Panc1 (cell line): ENCODE results near the gene NDUFS8. TPM values are rescaled to one million over a fixed set of nuclear protein-coding genes. Genes with fewer than 3 reads are reported as not detected.

Experiments used
- ATAC-seq: fragments of 200-7000 bp; cut with Tn5 transposase; 2 replicates; pipeline ENCODE4 v1.9.1; 2020; ENCODE audit warnings: mild to moderate bottlenecking, moderate library complexity
- BruUV-seq: library from RNA; stranded (reverse); fragments of 400-500 nt; replicated peaks from 2 replicates; lab custom pipeline; 2021; lab: Mats Ljungman, UMichigan
- CTCF ChIA-PET: fragments of 300-600 bp; sonication (Branson Sonifier 250); formaldehyde crosslinking; loops from one replicate; lab custom pipeline; 2022; ENCODE audit warnings: antibody characterized with exemption; lab: Charles Lee
- POLR2A ChIA-PET: fragments of 300-600 bp; sonication (Branson Sonifier 250); formaldehyde crosslinking; loops from one replicate; lab custom pipeline; 2022; ENCODE audit warnings: antibody characterized with exemption; lab: Charles Lee
- DNase-seq: peaks from one replicate; pipeline ENCODE4 v3.0.0-alpha.2; 2010; ENCODE audit warnings: low read depth, low spot score
- H3K27ac ChIP-seq: 2 replicates; pipeline ENCODE4 v1.5.1; 2011; ENCODE audit warnings: mild to moderate bottlenecking, low read length, inconsistent platforms
- H3K27me3 ChIP-seq: fragments of 200-500 bp; sonication (Bioruptor generic); 2 replicates; pipeline ENCODE4 v1.6.0; 2014; ENCODE audit warnings: low read length, inconsistent platforms; ENCODE audit not compliant: control insufficient read depth, insufficient read depth
- H3K36me3 ChIP-seq: fragments of 200-500 bp; sonication (Bioruptor generic); 2 replicates; pipeline ENCODE4 v1.5.1; 2014; ENCODE audit warnings: inconsistent platforms, mild to moderate bottlenecking, low read length, moderate library complexity; ENCODE audit not compliant: control insufficient read depth, insufficient read depth
- H3K4me1 ChIP-seq: 2 replicates; pipeline ENCODE4 v1.5.1; 2011; ENCODE audit warnings: inconsistent platforms, mild to moderate bottlenecking, low read length, moderate library complexity; ENCODE audit not compliant: control insufficient read depth, insufficient read depth
- H3K4me3 ChIP-seq, 2 experiments: 2 replicates each; pipeline ENCODE4 v1.5.1; 2011 to 2012; ENCODE audit warnings: low read depth in 2 of 2, low read length in 2 of 2, mild to moderate bottlenecking in 2 of 2, inconsistent platforms in 1 of 2, moderate library complexity in 1 of 2
- H3K9me3 ChIP-seq: fragments of 200-500 bp; sonication (Bioruptor generic); 2 replicates; pipeline ENCODE4 v1.5.1; 2014; ENCODE audit warnings: low read depth, mild to moderate bottlenecking, inconsistent platforms, low read length, moderate library complexity; ENCODE audit not compliant: control insufficient read depth, insufficient read depth
- POLR2AphosphoS5 ChIP-seq: IDR thresholded peaks from 2 replicates; pipeline ENCODE4 v1.6.1; 2012; ENCODE audit warnings: mild to moderate bottlenecking, low read depth, low read length, moderate library complexity
- REST ChIP-seq, 2 experiments: IDR thresholded peaks; 2 replicates each; pipeline ENCODE4 v1.6.1; 2011 to 2012; ENCODE audit warnings: low read depth in 2 of 2, control low read depth in 1 of 2, low read length in 1 of 2, mild to moderate bottlenecking in 1 of 2, moderate library complexity in 1 of 2; ENCODE audit not compliant: insufficient read depth in 1 of 2
- SIN3A ChIP-seq: IDR thresholded peaks from 2 replicates; pipeline ENCODE4 v1.6.1; 2012; ENCODE audit warnings: low read depth, mild to moderate bottlenecking, low read length, moderate library complexity, borderline replicate concordance; ENCODE audit not compliant: insufficient read depth
- TCF7L2 ChIP-seq: IDR thresholded peaks from 2 replicates; pipeline ENCODE4 v1.6.1; 2011; ENCODE audit warnings: mild to moderate bottlenecking, low read depth, low read length, inconsistent platforms
- in situ Hi-C: cut with HindIII; loops from 2 replicates; pipeline ENCODE4 v1.10.0; 2016; ENCODE audit warnings: low sequenced_read_pairs, low pct_unique_long_range_greater_than_20kb
- intact Hi-C: fragments of 100-400 bp; cut with micrococcal nuclease; formaldehyde crosslinking; loops from one replicate; pipeline ENCODE4 v1.10.0; 2022; ENCODE audit not compliant: unreplicated experiment
- total RNA-seq: library from RNA; stranded (reverse); gene quantifications from one replicate; pipeline ENCODE4 v1.2.1, GENCODE V29; 2021; ENCODE audit not compliant: unreplicated experiment
- TF ChIP-seq, protein P1 (sequence below): fragments of 450-650 bp; IDR thresholded peaks from 2 replicates; pipeline ENCODE4 v1.5.1; 2017; ENCODE audit warnings: mild to moderate bottlenecking

NDUFS8 gene
- total RNA-seq, 1 experiment from 2014 or later: 289 TPM

- peak overlapping the region; percentile 92 for H3K27ac ChIP-seq
- no peaks in the 10 kb centered on the region for H3K27me3 ChIP-seq
- in situ Hi-C loops: no loop called here
- ATAC-seq: no peak
- BruUV-seq: no TSS peak
- DNase-seq: no peak
- peak overlapping the region; percentile 37 to 47; a peak in 3 of 4 replicates for H3K4me3 ChIP-seq
- no peaks in the 10 kb centered on the region for H3K9me3 ChIP-seq
- TF ChIP-seq POLR2AphosphoS5 (no peak), SIN3A (no peak), REST (IDR thresholded peaks at IDR 0.05; ENCODE audit: insufficient read depth in 1 of 2, low read depth in 2 of 2, low read length in 1 of 2) (no peak), TCF7L2 (no peak)
- H3K36me3 ChIP-seq: no peaks in the 10 kb centered on the region
- intact Hi-C loops: no loop called here
- ChIA-PET POLR2A (no interaction called here), CTCF (interaction anchor here (0.8 to 1.3 kb wide), 3 partner anchors 13 to 202 kb away, joined by 3 to 4 read pairs (median 4); no protein-coding TSS in a partner anchor)
- peaks cover 66% of the 10 kb centered on the region for H3K4me1 ChIP-seq
Measured at GRCh38 chr11:68009391-68010089, 20.9 kb upstream of the NDUFS8 start.

- ATAC-seq: peak; percentile 71
- Histone ChIP-seq H3K4me3 (peak within 1 kb of the TSS; percentile 37 to 47), H3K27ac (peak within 1 kb of the TSS; percentile 92), H3K4me1 (peaks cover 71% of the 10 kb centered on the region), H3K36me3 (no peaks in the 10 kb centered on the region), H3K27me3 (no peaks in the 10 kb centered on the region), H3K9me3 (no peaks in the 10 kb centered on the region)
- no TSS peak for BruUV-seq
- intact Hi-C loops: no loop called here
- POLR2A ChIA-PET: no interaction called here
- in situ Hi-C loops: no loop called here
- CTCF ChIA-PET: interaction anchor here (0.8 to 1.3 kb wide), 4 partner anchors 10 to 201 kb away, joined by 3 to 4 read pairs (median 4); no protein-coding TSS in a partner anchor
- TF ChIP-seq TCF7L2: no peak
- TF ChIP-seq, protein P1, sequence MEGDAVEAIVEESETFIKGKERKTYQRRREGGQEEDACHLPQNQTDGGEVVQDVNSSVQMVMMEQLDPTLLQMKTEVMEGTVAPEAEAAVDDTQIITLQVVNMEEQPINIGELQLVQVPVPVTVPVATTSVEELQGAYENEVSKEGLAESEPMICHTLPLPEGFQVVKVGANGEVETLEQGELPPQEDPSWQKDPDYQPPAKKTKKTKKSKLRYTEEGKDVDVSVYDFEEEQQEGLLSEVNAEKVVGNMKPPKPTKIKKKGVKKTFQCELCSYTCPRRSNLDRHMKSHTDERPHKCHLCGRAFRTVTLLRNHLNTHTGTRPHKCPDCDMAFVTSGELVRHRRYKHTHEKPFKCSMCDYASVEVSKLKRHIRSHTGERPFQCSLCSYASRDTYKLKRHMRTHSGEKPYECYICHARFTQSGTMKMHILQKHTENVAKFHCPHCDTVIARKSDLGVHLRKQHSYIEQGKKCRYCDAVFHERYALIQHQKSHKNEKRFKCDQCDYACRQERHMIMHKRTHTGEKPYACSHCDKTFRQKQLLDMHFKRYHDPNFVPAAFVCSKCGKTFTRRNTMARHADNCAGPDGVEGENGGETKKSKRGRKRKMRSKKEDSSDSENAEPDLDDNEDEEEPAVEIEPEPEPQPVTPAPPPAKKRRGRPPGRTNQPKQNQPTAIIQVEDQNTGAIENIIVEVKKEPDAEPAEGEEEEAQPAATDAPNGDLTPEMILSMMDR: no peak
- TF ChIP-seq POLR2AphosphoS5: peak; percentile 54
- no peak for TF ChIP-seq SIN3A
- TF ChIP-seq REST (IDR thresholded peaks at IDR 0.05; ENCODE audit: insufficient read depth in 1 of 2, low read depth in 2 of 2, low read length in 1 of 2): 0 out of 4 replicates have a peak, but pooled peaks of 1 of the 2 experiments have one; percentile 25
- DNase-seq: no peak
Measured at GRCh38 chr11:68010090-68011041, 20.1 kb upstream of the NDUFS8 start, which contains the start of gene ALDH3B1. ALDH3B1 (plus strand) TSS chr11:68010327; CDS start chr11:68015298, 4,971 bp downstream.
